Fibroblast of upper back skin (primary cell): Measurements from ENCODE around the gene DCTN3.

ENCODE experiments used
- DNase-seq: peaks from one replicate; pipeline ENCODE4 v3.0.0-alpha.2; 2013

Gene DCTN3

DNA sequence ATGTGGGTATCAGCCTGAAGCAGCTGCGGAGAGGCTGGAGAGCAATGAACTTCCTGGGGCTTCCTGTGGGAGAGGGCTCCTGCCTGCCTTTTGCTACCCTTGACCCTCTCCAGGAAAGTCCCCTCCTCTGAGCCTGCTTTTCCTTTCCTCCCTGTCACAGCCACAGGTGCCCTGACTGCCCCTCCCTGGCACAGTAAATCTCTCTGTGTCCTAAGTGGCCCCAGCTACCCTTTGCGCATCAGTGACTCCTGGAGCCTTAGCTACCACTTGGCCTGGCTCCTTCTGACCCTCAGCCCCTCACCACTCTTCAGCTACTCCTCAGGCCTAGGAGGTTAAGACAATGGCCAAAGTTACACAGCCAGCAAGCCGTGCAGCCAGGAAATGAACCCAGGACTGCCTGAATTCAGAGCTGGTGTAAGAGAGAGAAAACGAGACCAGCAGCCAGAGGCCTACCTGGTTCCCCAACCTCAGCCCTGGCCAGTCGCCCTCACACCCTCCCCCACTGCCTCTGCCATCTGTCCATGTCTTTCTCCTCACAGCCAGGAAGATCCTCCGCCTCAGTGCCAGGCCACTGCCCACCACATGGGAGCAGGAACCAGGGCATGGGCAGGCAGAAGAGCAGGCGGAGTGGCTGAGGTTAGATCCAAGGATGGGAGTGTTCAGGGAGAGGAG is 49.4 kb downstream of the DCTN3 start:
- no peak for DNase-seq

DNA sequence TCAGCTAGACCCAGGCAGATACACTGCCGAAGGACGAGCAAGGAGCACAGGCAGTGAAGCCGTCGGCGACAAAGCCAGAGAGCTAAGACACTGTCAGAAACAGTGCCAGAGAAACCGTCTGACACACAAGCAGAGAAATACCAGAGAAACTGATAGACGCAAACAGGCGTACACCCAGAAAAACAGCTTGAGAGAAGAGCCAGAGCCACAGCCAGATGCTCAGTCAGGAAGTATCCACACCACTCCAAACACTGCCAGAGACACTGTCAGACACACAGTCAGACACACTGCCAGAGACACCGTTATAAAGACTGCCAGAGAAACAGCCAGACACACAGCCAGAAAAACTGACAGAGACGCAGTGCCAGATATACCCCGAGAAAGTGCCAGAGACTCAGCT is 49.9 kb downstream of the DCTN3 start:
- no peak for DNase-seq

DNA sequence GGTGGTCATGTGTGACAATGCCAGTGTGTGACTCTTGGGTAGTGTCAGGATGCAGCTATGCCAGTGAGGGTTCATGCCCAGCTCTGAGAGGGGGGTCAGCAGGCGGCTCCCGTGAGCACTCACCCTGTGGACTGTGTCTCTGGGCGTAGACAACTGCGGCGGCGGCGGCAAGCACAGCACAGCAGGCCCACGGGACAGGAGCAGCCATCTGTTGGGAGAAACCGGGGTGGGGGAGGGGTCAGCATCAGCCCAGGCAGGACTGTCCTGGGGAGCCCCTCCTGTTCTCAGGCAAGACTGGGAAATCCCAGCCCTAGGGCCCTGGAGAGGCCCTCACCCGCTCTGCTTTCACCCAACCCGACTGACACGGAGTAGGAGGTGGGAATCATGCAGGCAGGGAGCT is 51.5 kb downstream of the DCTN3 start:
- DNase-seq: no peak

DNA sequence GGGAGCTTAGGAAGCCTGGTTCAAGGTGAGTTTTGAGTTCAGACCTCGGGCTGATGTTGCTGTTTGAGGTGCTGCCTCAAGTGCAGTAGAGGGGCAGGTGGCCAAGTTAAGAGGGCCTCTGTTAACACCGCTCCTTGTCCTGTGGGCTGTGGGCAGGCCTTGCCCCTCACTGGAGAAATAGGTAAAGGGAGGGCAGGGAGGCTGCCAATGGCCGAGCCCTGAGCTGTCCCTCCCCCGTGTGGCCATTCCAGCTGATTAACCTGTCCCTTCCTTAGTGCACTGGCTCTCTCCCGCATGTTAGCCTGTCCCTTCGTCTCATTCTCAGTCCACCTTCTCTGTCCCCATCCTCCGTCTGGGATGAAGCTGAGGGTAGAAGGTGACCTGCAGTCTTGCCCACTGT is 52.2 kb downstream of the DCTN3 start:
- DNase-seq: no peak

DNA sequence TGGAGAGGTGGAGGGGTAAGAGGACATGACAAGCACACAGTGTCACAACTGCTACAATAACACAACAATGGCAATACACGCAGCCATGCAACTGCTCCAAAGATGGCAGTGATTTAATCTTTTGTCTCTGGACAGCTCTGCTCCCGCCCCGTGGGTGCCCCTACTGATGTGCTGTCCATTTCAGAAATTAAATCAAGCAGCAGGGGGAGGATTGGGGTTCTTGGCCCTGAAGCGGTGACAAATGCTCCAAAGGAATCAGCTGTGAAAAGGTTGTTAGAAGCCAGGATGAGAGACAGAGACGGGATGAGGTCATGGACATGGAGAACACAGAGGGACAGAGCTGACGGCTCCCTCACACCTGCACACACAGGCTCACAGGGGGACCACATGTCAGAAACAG is 53.3 kb downstream of the DCTN3 start:
- no peak for DNase-seq

DNA sequence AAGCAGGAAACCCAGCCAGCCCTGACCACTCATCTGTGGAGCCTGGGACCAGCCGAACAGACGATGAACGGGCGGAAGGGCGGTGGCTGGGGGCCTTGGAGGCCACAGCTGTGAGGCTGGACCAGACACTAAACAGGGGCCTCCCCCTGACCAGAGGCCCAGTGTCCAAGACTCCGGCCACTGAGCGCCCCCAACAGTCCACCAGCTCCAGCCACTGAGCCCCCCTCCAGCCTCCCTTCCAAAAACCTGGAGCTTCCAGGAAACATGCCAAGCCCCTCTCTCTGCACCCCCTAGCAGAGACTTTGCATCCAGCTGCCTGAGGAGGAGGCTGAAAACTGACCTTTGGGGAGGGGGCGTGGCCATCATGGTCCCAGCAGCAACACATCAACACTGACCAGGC is 54.0 kb downstream of the DCTN3 start:
- no peak for DNase-seq

DNA sequence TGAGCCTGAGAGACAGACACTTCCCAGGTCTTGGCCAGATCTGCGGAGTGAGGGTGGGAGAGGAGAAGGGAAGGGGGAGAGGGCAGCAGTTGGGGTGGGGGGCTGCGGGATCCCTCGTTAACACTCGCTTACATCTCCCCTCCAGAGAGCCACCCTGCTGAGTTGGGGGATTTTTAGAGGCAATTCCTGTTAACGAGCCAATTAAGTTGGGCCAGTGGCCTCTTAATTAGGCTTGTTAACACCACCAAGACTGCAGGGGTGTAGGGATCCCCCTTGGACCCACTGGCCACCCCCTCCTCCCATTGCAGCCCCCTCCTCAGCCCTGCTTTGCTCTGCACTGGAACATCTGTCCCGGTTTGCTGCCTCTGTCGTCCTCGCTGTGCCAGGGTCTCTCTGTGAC is 54.4 kb downstream of the DCTN3 start:
- no peak for DNase-seq

DNA sequence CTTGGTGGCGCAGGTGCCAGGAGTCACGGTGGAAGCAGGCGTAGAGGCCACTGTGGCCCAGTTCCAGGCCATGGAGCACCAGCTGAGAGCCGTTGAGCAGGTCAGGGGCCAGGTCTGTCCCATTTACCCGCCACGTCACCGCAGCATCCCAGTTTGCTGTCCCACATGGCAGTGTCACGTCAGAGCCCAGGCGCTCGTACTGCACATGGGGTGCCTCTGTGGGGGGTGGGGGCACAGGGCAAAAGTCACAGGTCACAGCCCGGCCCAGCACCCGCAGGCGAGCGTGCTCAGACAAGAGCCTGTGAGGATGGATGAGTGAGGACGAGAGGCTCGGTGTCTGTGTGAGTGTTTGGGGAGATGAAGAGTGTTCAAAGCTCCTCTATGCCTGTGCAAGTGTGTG is 55.7 kb downstream of the DCTN3 start:
- DNase-seq: no peak
